C4-2B (cell line): ENCODE data around the gene NCOA3.

ENCODE experiments used
- ZFX ChIP-seq: fragments of 450-650 bp; IDR thresholded peaks from 2 replicates; pipeline ENCODE4 v1.6.1; 2017
- TF ChIP-seq, protein P1 (sequence below): fragments of 450-650 bp; conservative IDR thresholded peaks from 2 replicates; pipeline ENCODE4 v1.5.1; 2017; ENCODE audit warnings: mild to moderate bottlenecking

DNA sequence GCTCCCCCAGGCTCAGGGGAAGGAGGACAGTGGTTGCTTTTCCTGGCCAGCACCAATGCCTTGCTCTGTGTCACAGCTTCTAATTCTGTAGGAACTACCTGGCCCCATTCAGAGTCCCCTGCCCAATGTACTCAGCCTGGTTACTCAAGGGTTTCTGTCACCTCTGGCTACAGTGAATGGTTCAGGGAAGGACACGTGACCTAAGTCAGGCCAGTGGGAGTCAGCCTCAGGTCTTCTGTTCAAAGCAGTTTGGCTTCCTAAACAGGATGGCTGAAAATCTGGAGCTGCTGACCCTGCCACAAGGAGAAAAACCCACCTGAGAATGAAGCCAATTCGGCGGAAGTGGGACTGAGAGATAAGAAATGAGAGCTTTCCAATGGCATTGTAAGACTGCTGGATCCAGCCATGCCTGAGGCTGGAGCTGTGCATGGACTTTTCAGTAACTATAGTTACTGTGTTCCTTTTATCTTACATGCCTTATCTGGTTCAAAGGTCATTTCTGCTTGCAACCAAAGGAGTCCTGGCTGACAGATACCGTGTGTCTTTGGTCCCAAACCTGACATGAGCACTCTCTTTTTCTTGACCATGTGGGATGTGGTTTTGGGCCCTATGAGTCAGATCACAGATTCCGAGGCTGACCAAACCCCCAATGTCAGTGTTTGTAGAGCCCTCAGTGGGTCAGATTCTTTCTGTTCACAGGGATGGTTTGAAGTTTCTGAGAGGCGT is 179.3 kb downstream of the NCOA3 start:
- TF ChIP-seq, protein P1, sequence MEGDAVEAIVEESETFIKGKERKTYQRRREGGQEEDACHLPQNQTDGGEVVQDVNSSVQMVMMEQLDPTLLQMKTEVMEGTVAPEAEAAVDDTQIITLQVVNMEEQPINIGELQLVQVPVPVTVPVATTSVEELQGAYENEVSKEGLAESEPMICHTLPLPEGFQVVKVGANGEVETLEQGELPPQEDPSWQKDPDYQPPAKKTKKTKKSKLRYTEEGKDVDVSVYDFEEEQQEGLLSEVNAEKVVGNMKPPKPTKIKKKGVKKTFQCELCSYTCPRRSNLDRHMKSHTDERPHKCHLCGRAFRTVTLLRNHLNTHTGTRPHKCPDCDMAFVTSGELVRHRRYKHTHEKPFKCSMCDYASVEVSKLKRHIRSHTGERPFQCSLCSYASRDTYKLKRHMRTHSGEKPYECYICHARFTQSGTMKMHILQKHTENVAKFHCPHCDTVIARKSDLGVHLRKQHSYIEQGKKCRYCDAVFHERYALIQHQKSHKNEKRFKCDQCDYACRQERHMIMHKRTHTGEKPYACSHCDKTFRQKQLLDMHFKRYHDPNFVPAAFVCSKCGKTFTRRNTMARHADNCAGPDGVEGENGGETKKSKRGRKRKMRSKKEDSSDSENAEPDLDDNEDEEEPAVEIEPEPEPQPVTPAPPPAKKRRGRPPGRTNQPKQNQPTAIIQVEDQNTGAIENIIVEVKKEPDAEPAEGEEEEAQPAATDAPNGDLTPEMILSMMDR: no peak
- no peak for TF ChIP-seq ZFX
